IMR-90 (cell line): Measurements from ENCODE around the gene ARHGEF37. TPM values are rescaled to one million over a fixed set of nuclear protein-coding genes. Genes with fewer than 3 reads are reported as not detected.

Experiments
- ATAC-seq: fragments of 200-7000 bp; cut with Tn5 transposase; 2 replicates; pipeline ENCODE4 v1.9.1; 2020; ENCODE audit warnings: low read depth, mild to moderate bottlenecking, moderate library complexity
- BruUV-seq: library from RNA; stranded (reverse); fragments of 400-500 nt; replicated peaks from 2 replicates; lab custom pipeline; 2021; lab: Mats Ljungman, UMichigan
- CTCF ChIA-PET: fragments of 300-600 bp; formaldehyde crosslinking; extraction: SDS; loops from one replicate; lab custom pipeline; 2021; ENCODE audit warnings: antibody characterized with exemption; lab: Yijun Ruan, JAX
- POLR2A ChIA-PET: fragments of 300-600 bp; sonication (Branson Sonifier 250); formaldehyde crosslinking; loops from one replicate; lab custom pipeline; 2022; ENCODE audit warnings: antibody characterized with exemption; ENCODE audit not compliant: unreplicated experiment; lab: Charles Lee
- DNase-seq: peaks from one replicate; pipeline ENCODE4 v3.0.0; 2013
- H2AFZ ChIP-seq: replicated peaks from 2 replicates; pipeline ENCODE3; 2013; ENCODE audit warnings: low read length, mild to moderate bottlenecking; ENCODE audit not compliant: poor library complexity
- H2AK5ac ChIP-seq: 2 replicates; pipeline ENCODE4 v1.6.1; 2013; ENCODE audit warnings: low read depth, low read length, inconsistent platforms
- H2AK9ac ChIP-seq: replicated peaks from 2 replicates; pipeline ENCODE3; 2013; ENCODE audit warnings: mild to moderate bottlenecking, low read depth, low read length, moderate library complexity; ENCODE audit not compliant: poor library complexity
- H2BK120ac ChIP-seq: 2 replicates; pipeline ENCODE4 v1.6.1; 2013; ENCODE audit warnings: low read depth, low read length, inconsistent platforms
- H2BK15ac ChIP-seq: 3 replicates; pipeline ENCODE4 v1.6.1; 2013; ENCODE audit warnings: low read depth, low read length, inconsistent platforms
- H2BK20ac ChIP-seq: 2 replicates; pipeline ENCODE4 v1.6.1; 2013; ENCODE audit warnings: low read depth, mild to moderate bottlenecking, inconsistent platforms, low read length, moderate library complexity
- H2BK5ac ChIP-seq: 2 replicates; pipeline ENCODE4 v1.6.1; 2013; ENCODE audit warnings: mild to moderate bottlenecking, low read depth, low read length, inconsistent platforms; ENCODE audit not compliant: poor library complexity, severe bottlenecking
- H3K14ac ChIP-seq: replicated peaks from 2 replicates; pipeline ENCODE4 v1.6.1; 2013; ENCODE audit warnings: low read depth, low read length, inconsistent platforms
- H3K18ac ChIP-seq: 2 replicates; pipeline ENCODE4 v1.6.1; 2013; ENCODE audit warnings: low read depth, low read length, control low read depth
- H3K23ac ChIP-seq: 2 replicates; pipeline ENCODE4 v1.6.1; 2013; ENCODE audit warnings: low read depth, low read length, inconsistent platforms
- H3K27ac ChIP-seq: 2 replicates; pipeline ENCODE4 v1.5.1; 2013; ENCODE audit warnings: mild to moderate bottlenecking, control low read depth, low read length; ENCODE audit not compliant: insufficient read depth
- H3K27me3 ChIP-seq: 2 replicates; pipeline ENCODE4 v1.6.1; 2013; ENCODE audit warnings: low read length; ENCODE audit not compliant: control insufficient read depth, insufficient read depth
- H3K36me3 ChIP-seq: 2 replicates; pipeline ENCODE4 v1.6.1; 2013; ENCODE audit warnings: low read length, mixed read lengths; ENCODE audit not compliant: control insufficient read depth, insufficient read depth
- H3K4ac ChIP-seq: 2 replicates; pipeline ENCODE4 v1.6.1; 2013; ENCODE audit warnings: low read depth, low read length, inconsistent platforms
- H3K4me1 ChIP-seq: 2 replicates; pipeline ENCODE4 v1.6.1; 2013; ENCODE audit warnings: low read length, mixed read lengths; ENCODE audit not compliant: control insufficient read depth, insufficient read depth
- H3K4me2 ChIP-seq: 2 replicates; pipeline ENCODE4 v1.6.1; 2013; ENCODE audit warnings: low read depth, mild to moderate bottlenecking, control low read depth, low read length, moderate library complexity
- H3K4me3 ChIP-seq: 2 replicates; pipeline ENCODE4 v1.5.1; 2013; ENCODE audit warnings: low read depth, mild to moderate bottlenecking, control low read depth, low read length, moderate library complexity; ENCODE audit not compliant: insufficient read depth
- H3K56ac ChIP-seq: 2 replicates; pipeline ENCODE4 v1.6.1; 2013; ENCODE audit warnings: low read length, inconsistent platforms; ENCODE audit not compliant: insufficient read depth; ENCODE audit errors: extremely low read depth
- H3K79me1 ChIP-seq, 2 experiments: 2 replicates each; pipeline ENCODE4 v1.6.1; 2013; ENCODE audit warnings: low read length in 2 of 2, inconsistent platforms in 1 of 2, low read depth in 1 of 2
- H3K9ac ChIP-seq: 2 replicates; pipeline ENCODE4 v1.6.1; 2013; ENCODE audit warnings: low read depth, low read length, control low read depth
- H3K9me1 ChIP-seq: 2 replicates; pipeline ENCODE4 v1.6.1; 2013; ENCODE audit warnings: low read length, inconsistent platforms; ENCODE audit not compliant: insufficient read depth
- H3K9me3 ChIP-seq: 2 replicates; pipeline ENCODE4 v1.6.1; 2013; ENCODE audit warnings: low read length; ENCODE audit not compliant: control insufficient read depth, insufficient read depth
- H4K20me1 ChIP-seq: 2 replicates; pipeline ENCODE4 v1.6.1; 2013; ENCODE audit warnings: low read length, inconsistent platforms; ENCODE audit not compliant: insufficient read depth
- H4K5ac ChIP-seq: 2 replicates; pipeline ENCODE4 v1.6.1; 2013; ENCODE audit warnings: mild to moderate bottlenecking, low read depth, low read length, control low read depth
- H4K8ac ChIP-seq, 2 experiments: 2 replicates each; pipeline ENCODE4 v1.6.1; 2013; ENCODE audit warnings: low read depth in 2 of 2, low read length in 2 of 2, control low read depth in 1 of 2, inconsistent platforms in 1 of 2
- H4K91ac ChIP-seq: 2 replicates; pipeline ENCODE4 v1.6.1; 2013; ENCODE audit warnings: low read depth, low read length, inconsistent platforms; ENCODE audit not compliant: insufficient read depth
- BHLHE40 ChIP-seq: fragments of 150-350 bp; IDR thresholded peaks from 2 replicates; pipeline ENCODE4 v1.6.1; 2016; ENCODE audit warnings: mild to moderate bottlenecking, low read depth, low read length
- CEBPB ChIP-seq: IDR thresholded peaks from 2 replicates; pipeline ENCODE4 v1.6.1; 2012; ENCODE audit warnings: low read depth, low read length, improper control_type of control experiment
- CTCF ChIP-seq: conservative IDR thresholded peaks from 2 replicates; pipeline ENCODE4 v1.5.1; 2012; ENCODE audit warnings: mild to moderate bottlenecking, low read depth, low read length, improper control_type of control experiment
- ELK1 ChIP-seq: fragments of 150-350 bp; IDR thresholded peaks from 2 replicates; pipeline ENCODE4 v1.6.1; 2016; ENCODE audit warnings: low read depth, mild to moderate bottlenecking, low read length, moderate library complexity, borderline replicate concordance
- FOS ChIP-seq: fragments of 150-350 bp; IDR thresholded peaks from 2 replicates; pipeline ENCODE4 v1.6.1; 2016; ENCODE audit warnings: low read depth, low read length
- MAZ ChIP-seq: IDR thresholded peaks from 2 replicates; pipeline ENCODE4 v1.6.1; 2012; ENCODE audit warnings: low read depth, mild to moderate bottlenecking, low read length, improper control_type of control experiment, moderate library complexity, borderline replicate concordance
- MXI1 ChIP-seq: IDR thresholded peaks from 2 replicates; pipeline ENCODE4 v1.6.1; 2012; ENCODE audit warnings: low read depth, mild to moderate bottlenecking, low read length, moderate library complexity, borderline replicate concordance
- NFE2L2 ChIP-seq: fragments of 150-350 bp; IDR thresholded peaks from 2 replicates; pipeline ENCODE4 v1.6.1; 2016; ENCODE audit warnings: low read depth, mild to moderate bottlenecking, low read length
- POLR2A ChIP-seq: IDR thresholded peaks from 2 replicates; pipeline ENCODE4 v1.6.1; 2012; ENCODE audit warnings: mild to moderate bottlenecking, low read depth, low read length
- RAD21 ChIP-seq: IDR thresholded peaks from 2 replicates; pipeline ENCODE4 v1.6.1; 2012; ENCODE audit warnings: low read length, improper control_type of control experiment
- RFX5 ChIP-seq: IDR thresholded peaks from 2 replicates; pipeline ENCODE4 v1.8.0; 2012; ENCODE audit warnings: low read depth, mild to moderate bottlenecking, low read length, moderate library complexity
- SMC3 ChIP-seq: fragments of 150-350 bp; IDR thresholded peaks from 2 replicates; pipeline ENCODE4 v1.6.1; 2016; ENCODE audit warnings: low read depth, mild to moderate bottlenecking, antibody characterized with exemption, low read length, moderate library complexity
- USF2 ChIP-seq: fragments of 150-350 bp; IDR thresholded peaks from 2 replicates; pipeline ENCODE4 v1.6.1; 2017; ENCODE audit warnings: mild to moderate bottlenecking, antibody characterized with exemption, low read length, low read depth
- WGBS, 2 experiments: methylation state at CpG; one replicate each; pipeline versions ENCODE4 v1.1.5 to v1.1.7; 2013; ENCODE audit warnings: missing lambda C conversion rate in 2 of 2; ENCODE audit not compliant: insufficient read length in 1 of 2; ENCODE audit errors: extremely low coverage in 2 of 2; 5-methylcytosine and 5-hydroxymethylcytosine counted together
- dilution Hi-C: fragments of 300-500 bp; cut with HindIII; formaldehyde crosslinking; loops from one replicate; pipeline ENCODE4 v1.14.3; 2018; ENCODE audit warnings: low sequenced_read_pairs; ENCODE audit not compliant: unreplicated experiment
- in situ Hi-C: fragments of 300-500 bp; cut with MboI; formaldehyde crosslinking; loops from 3 replicates; pipeline ENCODE4 v1.14.3; 2019; ENCODE audit warnings: low sequenced_read_pairs, inconsistent platforms, mixed read lengths
- intact Hi-C: fragments of 100-400 bp; cut with micrococcal nuclease; formaldehyde crosslinking; loops from 2 replicates; pipeline ENCODE4 v1.10.0; 2022
- polyA plus RNA-seq, 3 experiments: library from polyadenylated mRNA; depleted of rRNA; stranded (reverse); fragments of >200 nt; gene quantifications; 2 replicates each; pipeline ENCODE4 v1.2.3, GENCODE V29; 2012; ENCODE audit warnings: low replicate concordance in 1 of 3
- total RNA-seq: library from RNA; depleted of rRNA; stranded (reverse); fragments of >200 nt; gene quantifications from 2 replicates; pipeline ENCODE4 v1.2.3, GENCODE V29; 2012

ARHGEF37 gene
- total and polyA plus RNA-seq, 2 of the 4 experiments (the other 2 are of a cell fraction) = 0.39 to 0.54 TPM

- no peak overlapping the region for H2BK120ac ChIP-seq
- no peak overlapping the region for H3K9ac ChIP-seq
- in situ Hi-C loops = loop anchor here (25.0 kb wide), 2 partner anchors 572 to 797 kb away; partner anchors contain the start of gene RPS14
- H3K4me1 ChIP-seq = no peaks in the 10 kb centered on the region
- no peak overlapping the region for H3K23ac ChIP-seq
- H2AK5ac ChIP-seq = no peak overlapping the region
- 78% methylated on average over 3 of the region's 7 CpGs; no CpG with 5 or more reads in 1 of the 2 experiments for WGBS, 2 experiments
- H2BK20ac ChIP-seq = no peak overlapping the region
- ATAC-seq (no peak), DNase-seq (no peak)
- POLR2A ChIA-PET = no interaction called here
- H3K14ac ChIP-seq = no peak overlapping the region
- H4K20me1 ChIP-seq = no peaks in the 10 kb centered on the region
- no peaks in the 10 kb centered on the region for H3K9me3 ChIP-seq
- H4K8ac ChIP-seq = no peak overlapping the region
- TF ChIP-seq FOS (no peak), SMC3 (no peak), USF2 (no peak), MAZ (no peak), RFX5 (no peak), CEBPB (no peak), NFE2L2 (no peak), BHLHE40 (no peak), MXI1 (no peak), CTCF (no peak), ELK1 (no peak), RAD21 (no peak), POLR2A (no peak)
- H3K18ac ChIP-seq = no peak overlapping the region
- H3K27me3 ChIP-seq = peaks cover 29% of the 10 kb centered on the region
- H2AFZ ChIP-seq = no peak overlapping the region
- intact Hi-C loops = no loop called here
- H3K27ac ChIP-seq = no peak overlapping the region
- no TSS peak for BruUV-seq
- H3K4me2 ChIP-seq = no peak overlapping the region
- no peaks in the 10 kb centered on the region for H3K36me3 ChIP-seq
- CTCF ChIA-PET = interaction anchor here (0.6 to 1.2 kb wide), 3 partner anchors 27 to 350 kb away, joined by 3 to 4 read pairs (median 4); no protein-coding TSS in a partner anchor
- H2AK9ac ChIP-seq = no peak overlapping the region
- H3K4me3 ChIP-seq = no peak overlapping the region
- no peak overlapping the region for H2BK15ac ChIP-seq
- H3K56ac ChIP-seq = no peak overlapping the region
- H4K5ac ChIP-seq = no peak overlapping the region
- H3K4ac ChIP-seq = no peak overlapping the region
- dilution Hi-C loops = no loop called here
- H3K79me1 ChIP-seq = no peaks in the 10 kb centered on the region
- H3K9me1 ChIP-seq = no peaks in the 10 kb centered on the region
- H2BK5ac ChIP-seq = no peak overlapping the region
- no peak overlapping the region for H4K91ac ChIP-seq
Observed at GRCh38 chr5:149640350-149640999, 59.2 kb downstream of the ARHGEF37 start.
